ENCODE data around the gene STK38. TPM values are rescaled to one million over a fixed set of nuclear protein-coding genes. Genes with fewer than 3 reads are reported as not detected.

Gene STK38
- total and polyA plus RNA-seq, 2 of the 8 experiments (the other 6 are each of a cell fraction or from before 2014, with no cell fraction given) = 8.1 to 19.8 TPM

- no peak overlapping the region for H2BK12ac ChIP-seq (ENCODE audit: low read depth, low read length)
- H2AFZ ChIP-seq (ENCODE audit: low read length) = no peak overlapping the region
- H3K79me1 ChIP-seq (ENCODE audit: low read depth, low read length) = no peaks in the 10 kb centered on the region
- H2AK5ac ChIP-seq (ENCODE audit: low read depth, low read length) = no peak overlapping the region
- H2BK15ac ChIP-seq (ENCODE audit: low read length) = 0 out of 2 replicates have a peak overlapping the region, but pooled peaks have one; percentile 33
- no peaks in the 10 kb centered on the region for H3K79me2 ChIP-seq (ENCODE audit: control insufficient read depth in 1 of 2, insufficient read depth in 2 of 2, low read length in 2 of 2)
- H3K9me3 ChIP-seq (ENCODE audit: insufficient read depth in 2 of 2, low read depth in 1 of 2, low read length in 1 of 2) = no peaks in the 10 kb centered on the region
- no peaks in the 10 kb centered on the region for H4K20me1 ChIP-seq (replicated peaks in 1 of 2; ENCODE audit: control insufficient read depth in 1 of 2, insufficient read depth in 2 of 2, low read length in 2 of 2)
- no peak overlapping the region for H3K4me2 ChIP-seq (ENCODE audit: insufficient read depth in 1 of 2, low read depth in 2 of 2, low read length in 2 of 2)
- H3K23ac ChIP-seq (ENCODE audit: insufficient read length) = no peak overlapping the region
- H3K9ac ChIP-seq (replicated peaks in 1 of 4; ENCODE audit: extremely low read depth in 1 of 4, low read depth in 3 of 4, low read length in 3 of 4) = no peak overlapping the region
- H3K14ac ChIP-seq (ENCODE audit: insufficient read length) = no peak overlapping the region
- H3K27me3 ChIP-seq (replicated peaks in 1 of 4; ENCODE audit: control insufficient read depth in 3 of 4, extremely low read depth in 1 of 4, insufficient read depth in 3 of 4, low read length in 3 of 4) = no peaks in the 10 kb centered on the region
- FAIRE-seq = no peak
- no peak overlapping the region for H3K56ac ChIP-seq (replicated peaks; ENCODE audit: insufficient read length, low read depth, low read length)
- no peak overlapping the region for H2BK5ac ChIP-seq (ENCODE audit: low read depth, low read length)
- POLR2A ChIA-PET (ENCODE audit: partially characterized antibody) = interaction anchor here (0.8 to 1.3 kb wide), 3 partner anchors 34 to 47 kb away, joined by 3 to 6 read pairs (median 3); no protein-coding TSS in a partner anchor
- 87% methylated on average over 4 of the region's 4 CpGs; no CpG with 5 or more reads in 1 of the 2 experiments for whole genome bisulfite sequencing, 2 experiments (ENCODE audit: extremely low coverage in 1 of 2, insufficient coverage in 1 of 2, insufficient read length in 1 of 2, insufficient replicate concordance in 2 of 2, low coverage in 1 of 2, low lambda C conversion rate in 2 of 2, missing lambda C conversion rate in 1 of 2)
- peaks cover 0 to 3% (median 0%) of the 10 kb centered on the region in 4 experiments; a peak in 1 of 7 replicates for H3K4me1 ChIP-seq (replicated peaks in 1 of 4; ENCODE audit: control insufficient read depth in 3 of 4, insufficient read depth in 4 of 4, low read length in 3 of 4)
- H3K4me3 ChIP-seq (ENCODE audit: extremely low read depth in 1 of 4, insufficient read depth in 2 of 4, low read depth in 3 of 4, low read length in 4 of 4) = no peak overlapping the region
- CTCF ChIA-PET (ENCODE audit: partially characterized antibody) = interaction anchor here (0.8 to 1.3 kb wide), 2 partner anchors 48 to 72 kb away, joined by 3 read pairs; no protein-coding TSS in a partner anchor
- no peak overlapping the region for H4K8ac ChIP-seq (ENCODE audit: extremely low read depth, insufficient read depth, low read length)
- no peaks in the 10 kb centered on the region; the same call in 1 of the 2 replicates for H3K23me2 ChIP-seq (ENCODE audit: low read depth, low read length)
- no peaks in the 10 kb centered on the region for H3K36me3 ChIP-seq (ENCODE audit: control insufficient read depth in 2 of 4, insufficient read depth in 4 of 4, low read length in 3 of 4)
- TF ChIP-seq MAX (IDR thresholded peaks at IDR 0.05) (no peak), SP2 (IDR thresholded peaks at IDR 0.05; ENCODE audit: low read length) (no peak), GABPA (IDR thresholded peaks at IDR 0.05; ENCODE audit: borderline replicate concordance, insufficient read depth, low read length) (no peak), CTCF (IDR thresholded peaks at IDR 0.05; ENCODE audit: control extremely low read depth in 1 of 3, insufficient read depth in 1 of 3, low read depth in 1 of 3, low read length in 3 of 3) (no peak), ZNF274 (IDR thresholded peaks at IDR 0.05; ENCODE audit: borderline replicate concordance, extremely low read depth, low read length) (no peak), YY1 (IDR thresholded peaks at IDR 0.05; ENCODE audit: low read depth, low read length) (no peak), ATF3 (IDR thresholded peaks at IDR 0.05; ENCODE audit: insufficient read depth, low read depth, low read length) (no peak), TCF12 (IDR thresholded peaks at IDR 0.05; ENCODE audit: low read depth, low read length) (no peak), FOSL1 (IDR thresholded peaks at IDR 0.05; ENCODE audit: insufficient read depth, low read depth, low read length) (no peak), ASH2L (IDR thresholded peaks at IDR 0.05; ENCODE audit: low read length) (no peak), MAFK (IDR thresholded peaks at IDR 0.05; ENCODE audit: low read depth, low read length) (no peak)
- no peak overlapping the region for H2BK20ac ChIP-seq (ENCODE audit: low read length)
- H2BK120ac ChIP-seq (replicated peaks; ENCODE audit: low read depth, low read length) = no peak overlapping the region
- DNase-seq (ENCODE audit: low read depth in 1 of 2, low spot score in 2 of 2) = no peak
- H4K91ac ChIP-seq (replicated peaks; ENCODE audit: insufficient read length, low read length) = no peak overlapping the region
- H4K5ac ChIP-seq (ENCODE audit: insufficient read length, low read depth, low read length) = no peak overlapping the region
- H3K4ac ChIP-seq (replicated peaks; ENCODE audit: insufficient read length, low read depth, low read length) = no peak overlapping the region
- no peak overlapping the region for H3K27ac ChIP-seq (ENCODE audit: low read depth, low read length)
- no peak overlapping the region for H3K18ac ChIP-seq (ENCODE audit: extremely low read depth, low read length)
Measured at GRCh38 chr6:36560822-36561221, 13.5 kb upstream of the STK38 start.

Measured in H1 (cell line).